LNCaP clone FGC (cell line): Measurements from ENCODE around the gene RAB11FIP4.

Source experiments
- DNase-seq: peaks from one replicate; pipeline ENCODE4 v3.0.0-alpha.2; 2011; ENCODE audit warnings: low read depth
- H3K4me3 ChIP-seq: 2 replicates; pipeline ENCODE4 v1.5.1; 2011; ENCODE audit warnings: mild to moderate bottlenecking, low read depth, low read length, control low read depth
- TF ChIP-seq, protein P1 (sequence below): IDR thresholded peaks from 2 replicates; pipeline ENCODE4 v1.5.1; 2012; ENCODE audit warnings: mild to moderate bottlenecking; ENCODE audit not compliant: control insufficient read depth, insufficient read depth; ENCODE audit errors: extremely low read depth

Gene RAB11FIP4

DNA sequence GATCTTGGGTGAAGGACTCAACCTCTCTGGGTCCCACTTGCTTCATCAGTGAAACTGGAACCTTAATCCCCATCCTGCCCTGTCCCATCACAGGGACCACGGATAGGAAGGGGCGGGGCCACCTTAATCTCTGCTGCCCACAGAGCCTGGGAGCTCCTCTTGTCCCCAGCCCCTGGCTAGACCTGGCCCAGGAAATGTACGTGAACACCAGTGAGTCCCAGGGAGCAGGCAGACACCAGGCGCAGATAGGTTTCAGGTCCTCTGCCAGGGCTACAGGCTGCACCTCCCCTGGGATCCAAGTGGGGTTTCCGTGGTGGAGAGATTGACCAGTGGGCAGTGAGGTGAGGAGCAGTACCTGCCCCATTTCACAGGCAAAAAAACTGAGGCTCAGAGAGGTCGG lies 21.0 kb downstream of the RAB11FIP4 start:
- H3K4me3 ChIP-seq, result no peak overlapping the region
- TF ChIP-seq, protein P1, sequence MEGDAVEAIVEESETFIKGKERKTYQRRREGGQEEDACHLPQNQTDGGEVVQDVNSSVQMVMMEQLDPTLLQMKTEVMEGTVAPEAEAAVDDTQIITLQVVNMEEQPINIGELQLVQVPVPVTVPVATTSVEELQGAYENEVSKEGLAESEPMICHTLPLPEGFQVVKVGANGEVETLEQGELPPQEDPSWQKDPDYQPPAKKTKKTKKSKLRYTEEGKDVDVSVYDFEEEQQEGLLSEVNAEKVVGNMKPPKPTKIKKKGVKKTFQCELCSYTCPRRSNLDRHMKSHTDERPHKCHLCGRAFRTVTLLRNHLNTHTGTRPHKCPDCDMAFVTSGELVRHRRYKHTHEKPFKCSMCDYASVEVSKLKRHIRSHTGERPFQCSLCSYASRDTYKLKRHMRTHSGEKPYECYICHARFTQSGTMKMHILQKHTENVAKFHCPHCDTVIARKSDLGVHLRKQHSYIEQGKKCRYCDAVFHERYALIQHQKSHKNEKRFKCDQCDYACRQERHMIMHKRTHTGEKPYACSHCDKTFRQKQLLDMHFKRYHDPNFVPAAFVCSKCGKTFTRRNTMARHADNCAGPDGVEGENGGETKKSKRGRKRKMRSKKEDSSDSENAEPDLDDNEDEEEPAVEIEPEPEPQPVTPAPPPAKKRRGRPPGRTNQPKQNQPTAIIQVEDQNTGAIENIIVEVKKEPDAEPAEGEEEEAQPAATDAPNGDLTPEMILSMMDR, result no peak
- DNase-seq, result no peak

DNA sequence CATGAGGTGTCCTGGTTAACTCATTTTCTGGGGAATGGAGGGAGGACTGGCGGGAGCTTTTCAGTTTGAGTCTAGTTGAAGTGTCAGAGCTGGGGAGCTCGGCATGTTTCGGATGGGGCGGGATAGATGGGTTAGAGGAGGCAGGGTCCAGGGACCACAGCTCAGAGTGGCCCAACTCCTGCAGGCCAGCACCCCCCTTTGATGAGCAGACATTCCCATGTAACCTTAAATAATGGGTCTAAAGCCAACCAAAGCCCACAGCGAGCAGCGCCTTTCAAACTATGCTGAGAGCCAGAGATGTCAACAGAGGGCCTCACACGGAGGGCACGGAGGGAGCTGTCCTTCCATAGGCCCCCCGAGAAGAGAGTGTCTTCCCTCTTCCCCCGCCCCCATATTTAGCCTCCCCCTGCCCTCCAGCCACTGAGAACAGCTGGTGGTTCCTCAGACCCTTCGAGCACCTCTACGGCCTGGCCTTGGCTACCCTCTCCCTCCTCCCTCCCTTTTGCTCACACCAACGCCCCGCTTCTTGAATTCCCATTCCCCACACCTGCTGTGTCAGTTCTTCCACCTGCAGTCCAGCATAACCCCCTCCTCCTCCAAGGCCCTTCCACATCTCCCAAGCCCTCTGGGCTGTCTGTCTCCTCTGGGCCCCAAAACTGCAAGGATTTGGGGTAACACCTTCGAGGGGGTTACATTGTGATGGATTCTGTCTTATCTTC lies 21.8 kb downstream of the RAB11FIP4 start:
- TF ChIP-seq, protein P1, result no peak
- no peak for DNase-seq
- H3K4me3 ChIP-seq, result no peak overlapping the region

DNA sequence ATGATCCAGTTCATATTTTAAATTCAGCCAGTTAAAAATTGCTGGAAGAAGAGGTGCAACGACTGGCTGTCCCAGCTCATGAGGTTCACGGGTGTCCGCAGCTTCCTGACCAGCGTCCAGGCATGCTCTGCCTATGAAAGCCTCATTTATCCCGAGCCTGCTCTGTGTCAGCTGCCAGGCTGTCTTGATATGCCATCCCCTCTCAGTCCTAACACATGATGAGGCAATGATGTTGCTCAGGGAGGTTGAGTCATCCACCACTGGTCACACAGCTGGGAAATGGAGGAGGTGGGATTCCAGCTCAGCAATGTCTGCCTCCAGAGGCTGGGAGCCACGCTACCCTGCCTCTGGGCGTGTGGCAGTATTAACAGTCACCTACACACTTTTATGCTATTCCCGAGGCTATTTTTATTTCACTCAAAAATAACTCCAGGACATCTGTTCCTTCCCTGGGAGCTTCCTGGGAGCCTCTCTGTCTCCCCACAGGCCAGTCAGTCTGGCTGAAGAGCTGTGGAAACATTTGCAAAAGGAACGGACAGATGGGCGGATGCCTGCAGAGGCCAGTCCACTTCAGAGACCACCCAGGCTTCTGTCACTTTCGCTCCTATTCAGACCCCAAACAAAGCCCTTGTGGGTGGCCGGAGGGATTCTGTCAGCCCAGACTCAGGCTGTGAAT lies 22.5 kb downstream of the RAB11FIP4 start:
- H3K4me3 ChIP-seq, result no peak overlapping the region
- TF ChIP-seq, protein P1, result no peak
- DNase-seq, result no peak

DNA sequence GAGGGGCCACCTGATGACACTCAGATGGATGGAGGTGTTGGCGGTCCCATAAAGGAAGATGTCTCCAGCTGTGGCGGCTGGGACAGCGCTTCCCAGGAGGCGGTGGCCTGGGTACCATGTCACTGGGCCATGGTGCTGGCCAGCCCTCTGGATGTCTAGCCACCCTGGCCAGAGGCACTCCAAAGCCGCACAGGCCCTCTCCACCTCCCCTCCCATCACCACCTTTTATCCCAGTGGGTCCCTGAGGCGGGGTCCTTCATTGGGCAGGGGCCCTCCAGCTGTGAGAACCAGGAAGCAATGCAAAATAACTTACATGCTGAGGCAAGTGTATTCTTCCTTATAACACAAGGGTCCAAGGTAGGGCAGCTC lies 23.1 kb downstream of the RAB11FIP4 start:
- TF ChIP-seq, protein P1, result no peak
- no peak for DNase-seq
- H3K4me3 ChIP-seq, result no peak overlapping the region

DNA sequence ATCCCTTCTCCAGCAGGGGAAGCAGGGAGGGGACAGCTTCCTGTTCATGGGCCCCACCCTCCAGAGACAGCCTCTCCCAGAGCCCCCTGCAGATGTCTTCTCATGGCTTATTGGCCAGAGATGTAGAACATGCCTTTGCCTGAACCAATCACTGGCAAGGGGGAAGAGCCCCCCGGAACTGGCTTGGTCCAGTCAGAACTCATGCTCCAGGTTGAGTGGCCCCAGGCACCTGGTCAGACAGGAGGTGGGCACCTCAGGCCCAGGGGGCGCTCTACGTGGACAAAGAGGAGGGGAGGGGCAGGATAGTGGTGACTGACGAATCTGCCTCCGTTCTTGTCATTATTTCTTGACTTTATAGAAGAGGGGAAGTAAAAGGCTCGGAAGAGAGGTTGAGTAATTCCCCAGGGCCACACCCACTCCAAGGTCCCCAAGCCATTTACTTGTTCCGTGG lies 23.6 kb downstream of the RAB11FIP4 start:
- DNase-seq, result no peak
- TF ChIP-seq, protein P1, result no peak
- no peak overlapping the region for H3K4me3 ChIP-seq

DNA sequence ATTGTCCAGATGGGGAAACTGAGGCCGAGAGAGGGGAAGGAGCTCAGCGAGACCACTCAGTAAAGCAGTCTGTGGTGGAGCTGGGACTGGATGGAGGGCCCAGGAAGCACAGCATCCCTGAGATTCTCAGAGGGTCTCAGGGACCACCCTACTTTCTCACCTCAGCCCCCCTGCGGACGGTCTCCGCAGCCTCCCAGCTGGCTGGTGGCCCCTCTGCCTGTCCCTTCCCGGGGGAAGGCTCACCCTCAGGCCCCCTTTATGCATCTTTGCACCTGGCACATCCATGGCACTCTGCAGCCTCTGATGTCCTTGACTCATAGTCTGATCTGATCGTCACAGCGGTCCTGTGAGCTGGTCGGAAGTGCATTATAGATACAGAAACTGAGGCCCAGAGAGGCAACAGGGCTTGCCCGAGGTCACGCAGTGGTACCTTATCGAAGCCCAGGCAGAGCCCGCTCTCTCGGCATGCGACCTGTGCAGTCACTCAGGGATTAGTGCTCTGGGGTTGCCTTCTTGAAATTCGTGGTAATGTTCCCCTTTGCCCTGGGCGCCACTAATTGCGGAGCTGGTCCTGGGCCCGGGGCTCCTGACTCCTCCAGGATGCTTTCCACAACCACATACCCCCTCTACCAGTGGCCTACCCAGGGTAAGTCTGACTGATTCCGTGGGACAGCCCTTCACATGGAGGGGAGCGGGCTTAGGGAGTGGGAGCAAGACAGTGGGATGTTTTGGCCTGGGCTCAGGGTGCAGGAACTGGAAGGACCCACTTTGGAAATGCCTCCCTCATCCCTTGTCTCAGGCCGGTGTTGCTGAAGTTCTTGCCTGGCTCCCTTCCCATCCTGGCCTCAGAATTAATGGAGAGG lies 24.4 kb downstream of the RAB11FIP4 start:
- no peak overlapping the region for H3K4me3 ChIP-seq
- TF ChIP-seq, protein P1, result no peak
- no peak for DNase-seq
